ENCODE measurements around the gene CLEC4E.

Gene CLEC4E

GRCh38 chr12:8517971-8518370 is 22.7 kb downstream of the CLEC4E start:
- no peak for TF ChIP-seq SIN3A (IDR thresholded peaks at IDR 0.05; ENCODE audit: borderline replicate concordance, insufficient read depth, low read length)
- TF ChIP-seq FOXP2 (optimal IDR thresholded peaks at IDR 0.05; ENCODE audit: borderline replicate concordance, extremely low read depth, extremely low read length, insufficient read depth) = no peak
- no peak for TF ChIP-seq TAF1 (IDR thresholded peaks at IDR 0.05; ENCODE audit: borderline replicate concordance, insufficient read depth, low read length)
- TF ChIP-seq POLR2AphosphoS5 (IDR thresholded peaks at IDR 0.05; ENCODE audit: low read depth, low read length) = no peak
- TF ChIP-seq REST (IDR thresholded peaks at IDR 0.05; ENCODE audit: insufficient read depth in 1 of 2, low read depth in 2 of 2, low read length in 2 of 2) = no peak

GRCh38 chr12:8513256-8513655 is 27.4 kb downstream of the CLEC4E start, which contains the start of gene CLEC4D:
CLEC4D (plus strand) TSS chr12:8513503; CDS start chr12:8513733, 230 bp downstream.
- no peak for TF ChIP-seq FOXP2 (optimal IDR thresholded peaks at IDR 0.05; ENCODE audit: borderline replicate concordance, extremely low read depth, extremely low read length, insufficient read depth)
- TF ChIP-seq TAF1 (IDR thresholded peaks at IDR 0.05; ENCODE audit: borderline replicate concordance, insufficient read depth, low read length) = no peak
- no peak for TF ChIP-seq REST (IDR thresholded peaks at IDR 0.05; ENCODE audit: insufficient read depth in 1 of 2, low read depth in 2 of 2, low read length in 2 of 2)
- no peak for TF ChIP-seq POLR2AphosphoS5 (IDR thresholded peaks at IDR 0.05; ENCODE audit: low read depth, low read length)
- no peak for TF ChIP-seq SIN3A (IDR thresholded peaks at IDR 0.05; ENCODE audit: borderline replicate concordance, insufficient read depth, low read length)

- TF ChIP-seq FOXP2 (optimal IDR thresholded peaks at IDR 0.05; ENCODE audit: borderline replicate concordance, extremely low read depth, extremely low read length, insufficient read depth) (no peak), SIN3A (IDR thresholded peaks at IDR 0.05; ENCODE audit: borderline replicate concordance, insufficient read depth, low read length) (no peak), TAF1 (IDR thresholded peaks at IDR 0.05; ENCODE audit: borderline replicate concordance, insufficient read depth, low read length) (no peak)
These were observed 31.5 kb downstream of the CLEC4E start for GRCh38 chr12:8508910-8509841.

GRCh38 chr12:8508223-8508622 is 32.5 kb downstream of the CLEC4E start:
- TF ChIP-seq REST (IDR thresholded peaks at IDR 0.05; ENCODE audit: insufficient read depth in 1 of 2, low read depth in 2 of 2, low read length in 2 of 2) = no peak
- no peak for TF ChIP-seq TAF1 (IDR thresholded peaks at IDR 0.05; ENCODE audit: borderline replicate concordance, insufficient read depth, low read length)
- no peak for TF ChIP-seq SIN3A (IDR thresholded peaks at IDR 0.05; ENCODE audit: borderline replicate concordance, insufficient read depth, low read length)
- TF ChIP-seq POLR2AphosphoS5 (IDR thresholded peaks at IDR 0.05; ENCODE audit: low read depth, low read length) = no peak
- no peak for TF ChIP-seq FOXP2 (optimal IDR thresholded peaks at IDR 0.05; ENCODE audit: borderline replicate concordance, extremely low read depth, extremely low read length, insufficient read depth)

- TF ChIP-seq FOXP2 (optimal IDR thresholded peaks at IDR 0.05; ENCODE audit: borderline replicate concordance, extremely low read depth, extremely low read length, insufficient read depth) (no peak), TAF1 (IDR thresholded peaks at IDR 0.05; ENCODE audit: borderline replicate concordance, insufficient read depth, low read length) (no peak), REST (IDR thresholded peaks at IDR 0.05; ENCODE audit: insufficient read depth in 1 of 2, low read depth in 2 of 2, low read length in 2 of 2) (no peak), POLR2AphosphoS5 (IDR thresholded peaks at IDR 0.05; ENCODE audit: low read depth, low read length) (no peak), SIN3A (IDR thresholded peaks at IDR 0.05; ENCODE audit: borderline replicate concordance, insufficient read depth, low read length) (no peak)
These were observed 33.1 kb downstream of the CLEC4E start for GRCh38 chr12:8507596-8507995.
